NCI-H187 treated with DMSO at 0.1 percent for 48 hours (cell line): ENCODE measurements around the gene PKIG.
A peak's percentile ranks its signal among the peaks of the same experiment; 100 is the strongest.

ENCODE experiments used
- DNase-seq: peaks from one replicate; lab custom pipeline; 2025; lab: John Stamatoyannopoulos, UW

PKIG gene

GRCh38 chr20:44596876-44597275 is 14.5 kb downstream of the PKIG start:
- no peak for DNase-seq

- DNase-seq: no peak
Observed at GRCh38 chr20:44597516-44597915, 15.1 kb downstream of the PKIG start.

GRCh38 chr20:44597930-44598329 is 15.6 kb downstream of the PKIG start:
- DNase-seq: no peak

GRCh38 chr20:44598423-44599305 is 16.3 kb downstream of the PKIG start:
- no peak for DNase-seq

GRCh38 chr20:44599715-44600114 is 17.3 kb downstream of the PKIG start:
- DNase-seq: no peak

- no peak for DNase-seq
Observed at GRCh38 chr20:44600301-44600700, 17.9 kb downstream of the PKIG start.

GRCh38 chr20:44600758-44601201 is 18.4 kb downstream of the PKIG start:
- no peak for DNase-seq

- DNase-seq: no peak
Observed at GRCh38 chr20:44601236-44601671, 18.9 kb downstream of the PKIG start.

GRCh38 chr20:44601801-44602204 is 19.4 kb downstream of the PKIG start:
- no peak for DNase-seq

- no peak for DNase-seq
Observed at GRCh38 chr20:44603327-44603726, 20.9 kb downstream of the PKIG start.

GRCh38 chr20:44606725-44607441 is 24.5 kb downstream of the PKIG start:
- DNase-seq: no peak

- no peak for DNase-seq
Observed at GRCh38 chr20:44609006-44609515, 26.7 kb downstream of the PKIG start.

GRCh38 chr20:44609516-44610312 is 27.3 kb downstream of the PKIG start:
- DNase-seq: peak; percentile 14

GRCh38 chr20:44610313-44610962 is 28.1 kb downstream of the PKIG start:
- no peak for DNase-seq

GRCh38 chr20:44613575-44613974 is 31.2 kb downstream of the PKIG start:
- DNase-seq: no peak

GRCh38 chr20:44614525-44614924 is 32.1 kb downstream of the PKIG start:
- no peak for DNase-seq

- DNase-seq: no peak
Observed at GRCh38 chr20:44615169-44615791, 32.9 kb downstream of the PKIG start.

- no peak for DNase-seq
Observed at GRCh38 chr20:44615876-44616603, 33.7 kb downstream of the PKIG start.

GRCh38 chr20:44616604-44616964 is 34.2 kb downstream of the PKIG start:
- no peak for DNase-seq

GRCh38 chr20:44618318-44618731 is 35.9 kb downstream of the PKIG start:
- DNase-seq: no peak
